ENCODE data around the gene EGLN3. TPM values are rescaled to one million over a fixed set of nuclear protein-coding genes. Genes with fewer than 3 reads are reported as not detected.

Gene EGLN3
- total RNA-seq, 4 donors from 2014 or later: 161 to 299 (median 167) TPM

DNA sequence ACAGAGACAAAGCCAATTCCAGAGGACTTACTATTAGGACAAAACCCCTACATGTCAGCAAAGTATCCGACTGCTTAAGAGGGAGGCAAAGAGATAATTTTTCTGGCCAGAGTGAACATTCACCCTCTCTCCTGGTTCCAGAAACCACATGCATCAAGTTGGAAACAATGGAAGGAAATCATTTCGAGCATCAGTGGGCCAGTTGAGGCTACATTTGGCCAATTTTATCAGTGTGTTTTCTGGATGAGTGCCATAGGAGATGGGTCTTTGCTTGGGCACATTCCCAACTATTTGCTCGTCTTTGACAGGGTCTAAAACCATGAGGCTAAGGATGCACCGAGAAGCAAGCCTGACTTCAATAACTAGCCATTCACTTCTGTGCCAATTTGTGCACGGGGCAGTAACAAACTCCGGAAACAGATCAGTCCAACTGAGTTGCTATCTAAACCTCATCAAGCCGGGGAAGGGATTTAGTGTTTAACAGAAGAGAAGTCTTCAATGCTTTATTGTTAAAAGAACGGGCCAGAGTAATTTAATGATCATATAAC lies 17.4 kb downstream of the EGLN3 start:
- intact Hi-C loops (cut with DNase I; ENCODE audit: low total_unique reads): no loop called here
- TF ChIP-seq POLR2A (IDR thresholded peaks at IDR 0.05): no peak
- TF ChIP-seq, protein P1, sequence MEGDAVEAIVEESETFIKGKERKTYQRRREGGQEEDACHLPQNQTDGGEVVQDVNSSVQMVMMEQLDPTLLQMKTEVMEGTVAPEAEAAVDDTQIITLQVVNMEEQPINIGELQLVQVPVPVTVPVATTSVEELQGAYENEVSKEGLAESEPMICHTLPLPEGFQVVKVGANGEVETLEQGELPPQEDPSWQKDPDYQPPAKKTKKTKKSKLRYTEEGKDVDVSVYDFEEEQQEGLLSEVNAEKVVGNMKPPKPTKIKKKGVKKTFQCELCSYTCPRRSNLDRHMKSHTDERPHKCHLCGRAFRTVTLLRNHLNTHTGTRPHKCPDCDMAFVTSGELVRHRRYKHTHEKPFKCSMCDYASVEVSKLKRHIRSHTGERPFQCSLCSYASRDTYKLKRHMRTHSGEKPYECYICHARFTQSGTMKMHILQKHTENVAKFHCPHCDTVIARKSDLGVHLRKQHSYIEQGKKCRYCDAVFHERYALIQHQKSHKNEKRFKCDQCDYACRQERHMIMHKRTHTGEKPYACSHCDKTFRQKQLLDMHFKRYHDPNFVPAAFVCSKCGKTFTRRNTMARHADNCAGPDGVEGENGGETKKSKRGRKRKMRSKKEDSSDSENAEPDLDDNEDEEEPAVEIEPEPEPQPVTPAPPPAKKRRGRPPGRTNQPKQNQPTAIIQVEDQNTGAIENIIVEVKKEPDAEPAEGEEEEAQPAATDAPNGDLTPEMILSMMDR (IDR thresholded peaks at IDR 0.05): no peak
- DNase-seq (ENCODE audit: low spot score in 2 of 2): no peak
- H3K4me3 ChIP-seq (ENCODE audit: low read depth, poor library complexity, severe bottlenecking): no peak overlapping the region
- 67 to 78% methylated on average over 8 of the region's 8 CpGs for WGBS, 2 donors

DNA sequence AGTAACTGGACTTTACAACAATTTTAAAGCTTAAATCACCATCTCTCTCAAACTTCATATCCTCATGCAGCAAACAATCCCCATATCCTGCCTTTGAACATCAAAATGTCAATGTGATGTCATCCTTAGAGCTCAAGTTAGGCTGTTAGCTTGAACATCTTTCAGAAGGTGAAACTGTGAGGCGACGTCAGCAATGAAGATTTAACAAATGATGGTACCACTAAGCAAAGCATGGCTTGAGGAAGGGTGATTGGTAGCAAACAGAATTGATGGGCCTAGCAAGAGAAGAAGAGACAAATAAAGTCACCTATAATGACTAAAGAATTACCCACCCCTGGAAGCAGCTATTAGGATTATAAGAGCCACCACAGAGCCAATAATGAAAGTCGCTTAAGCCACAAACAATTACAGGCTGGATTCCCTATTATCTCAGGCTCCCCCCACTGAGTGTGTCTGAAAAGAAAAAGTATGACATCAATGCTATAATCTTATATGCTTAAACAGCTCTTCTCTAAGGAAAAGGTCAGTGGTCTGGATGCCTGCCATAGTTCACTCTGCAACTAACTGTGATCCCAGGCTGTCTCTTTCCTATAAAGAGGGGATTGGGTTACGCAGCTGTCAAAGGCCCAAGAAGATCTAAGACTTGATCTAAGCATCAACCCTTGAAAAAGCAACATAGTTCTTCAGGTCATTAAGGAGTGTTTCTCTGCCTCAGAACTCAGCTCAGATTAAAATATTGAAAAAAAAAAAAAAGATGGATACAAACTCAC lies 18.1 kb downstream of the EGLN3 start:
- no peak overlapping the region for H3K4me3 ChIP-seq (ENCODE audit: low read depth, poor library complexity, severe bottlenecking)
- no peak for DNase-seq (ENCODE audit: low spot score in 2 of 2)
- intact Hi-C loops (cut with DNase I; ENCODE audit: low total_unique reads): no loop called here
- WGBS, 2 donors: 85 to 90% methylated on average over 4 of the region's 4 CpGs
- TF ChIP-seq POLR2A (IDR thresholded peaks at IDR 0.05): no peak
- TF ChIP-seq, protein P1 (IDR thresholded peaks at IDR 0.05): peak in 1 of 3 donors; percentile 15

DNA sequence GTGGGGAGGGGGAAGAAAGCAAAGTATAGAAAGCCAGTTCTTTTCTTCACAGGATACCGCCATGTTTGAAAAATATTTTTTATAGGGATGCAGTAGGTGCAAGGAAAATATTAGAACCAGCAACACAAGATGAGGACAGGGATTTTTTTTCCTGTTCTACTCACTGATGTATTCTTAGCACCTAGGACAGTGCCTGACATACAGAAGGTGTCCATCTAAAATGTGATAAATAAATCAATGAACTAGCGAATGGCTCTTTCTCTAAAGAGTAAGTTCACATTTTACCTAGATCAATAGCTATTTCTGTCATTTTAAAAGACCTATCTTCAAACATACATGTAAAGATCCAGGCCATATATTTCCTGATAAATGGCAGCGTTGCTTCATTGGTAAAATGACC lies 18.8 kb downstream of the EGLN3 start:
- intact Hi-C loops (cut with DNase I; ENCODE audit: low total_unique reads): no loop called here
- TF ChIP-seq POLR2A (IDR thresholded peaks at IDR 0.05): no peak
- TF ChIP-seq, protein P1 (IDR thresholded peaks at IDR 0.05): no peak
- no peak for DNase-seq (ENCODE audit: low spot score in 2 of 2)
- H3K4me3 ChIP-seq (ENCODE audit: low read depth, poor library complexity, severe bottlenecking): no peak overlapping the region
- WGBS, 2 donors: 93 to 94% methylated on average over 3 of the region's 3 CpGs

DNA sequence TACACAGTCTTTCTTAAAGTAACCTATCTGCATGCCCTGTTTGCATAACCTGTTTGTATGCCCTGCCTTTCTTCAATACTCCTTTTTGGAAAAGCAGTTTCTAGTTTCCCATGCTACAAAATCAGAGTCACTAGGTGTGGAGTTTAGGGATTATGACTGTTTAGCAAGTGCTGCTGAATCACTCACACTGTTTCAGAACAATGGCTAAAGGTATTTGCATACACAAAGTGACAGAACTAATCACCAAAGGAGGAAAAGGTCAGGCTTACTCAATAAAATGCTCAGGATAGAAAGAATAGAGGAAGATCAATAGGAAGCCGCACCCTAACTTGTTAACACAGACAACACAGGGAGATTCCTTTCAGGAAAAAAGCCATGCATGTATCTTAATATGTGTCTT lies 19.4 kb downstream of the EGLN3 start:
- no peak overlapping the region for H3K4me3 ChIP-seq (ENCODE audit: low read depth, poor library complexity, severe bottlenecking)
- no peak for TF ChIP-seq POLR2A (IDR thresholded peaks at IDR 0.05)
- TF ChIP-seq, protein P1 (IDR thresholded peaks at IDR 0.05): no peak
- 91 to 93% methylated on average over 1 of the region's 1 CpG for WGBS, 2 donors
- intact Hi-C loops (cut with DNase I; ENCODE audit: low total_unique reads): no loop called here
- no peak for DNase-seq (ENCODE audit: low spot score in 2 of 2)

DNA sequence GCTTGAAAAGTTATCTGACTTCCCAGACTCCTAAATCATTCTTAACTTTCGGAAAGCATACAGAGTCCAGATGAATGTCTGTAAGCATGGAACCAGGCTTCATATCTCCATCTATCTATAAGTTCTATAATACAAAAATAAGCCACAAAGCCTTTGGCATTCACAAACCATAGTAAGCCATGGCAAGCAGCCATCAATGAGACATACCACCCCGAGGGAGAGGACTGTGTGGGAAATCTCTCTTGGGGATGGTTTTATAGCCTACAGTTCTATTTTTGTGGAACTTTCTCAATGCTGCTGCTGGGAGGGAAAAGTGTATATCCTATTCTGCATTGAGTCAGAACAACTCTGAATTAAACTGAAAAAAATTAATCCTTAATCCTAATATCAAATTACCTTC lies 20.4 kb downstream of the EGLN3 start:
- TF ChIP-seq, protein P1 (IDR thresholded peaks at IDR 0.05): no peak
- TF ChIP-seq POLR2A (IDR thresholded peaks at IDR 0.05): no peak
- intact Hi-C loops (cut with DNase I; ENCODE audit: low total_unique reads): no loop called here
- no peak for DNase-seq (ENCODE audit: low spot score in 2 of 2)
- no peak overlapping the region for H3K4me3 ChIP-seq (ENCODE audit: low read depth, poor library complexity, severe bottlenecking)
- WGBS, 2 donors: 50 to 63% methylated on average over 2 of the region's 2 CpGs
